SW480 (cell line): Measurements from ENCODE around the gene GAS2.
"Not testable (repeated sequence)": the region's sequence is repeated elsewhere in the genome, so short reads cannot be mapped to it uniquely, and the experiment has no call there.

Experiments
- DNase-seq: peaks from one replicate; pipeline ENCODE4 v3.0.0-alpha.2; 2016; ENCODE audit warnings: low spot score

GAS2 gene

DNA sequence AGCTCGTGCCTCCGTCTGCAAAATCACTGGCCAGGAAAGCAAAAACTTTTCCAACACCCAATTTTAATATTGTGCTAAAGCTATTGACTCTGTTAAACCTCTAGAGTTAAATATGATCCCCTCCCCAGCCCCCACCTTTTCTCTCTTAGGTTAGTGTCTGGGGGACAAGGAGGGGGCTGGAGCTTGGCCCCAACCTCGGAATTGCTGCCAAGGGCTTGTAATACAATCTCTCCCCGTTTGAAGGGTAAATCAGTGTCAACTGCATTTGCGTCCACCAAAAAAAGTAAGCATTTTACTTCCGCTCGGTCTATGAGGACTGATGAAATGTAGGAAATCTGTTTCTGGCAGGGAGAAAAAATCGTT lies at the start of gene GAS2:
TSS of gene GAS2 (plus strand) at position 287 of the 363 bp plus-strand sequence. CDS start 8,259 bp downstream, outside the sequence.
- no peak for DNase-seq

DNA sequence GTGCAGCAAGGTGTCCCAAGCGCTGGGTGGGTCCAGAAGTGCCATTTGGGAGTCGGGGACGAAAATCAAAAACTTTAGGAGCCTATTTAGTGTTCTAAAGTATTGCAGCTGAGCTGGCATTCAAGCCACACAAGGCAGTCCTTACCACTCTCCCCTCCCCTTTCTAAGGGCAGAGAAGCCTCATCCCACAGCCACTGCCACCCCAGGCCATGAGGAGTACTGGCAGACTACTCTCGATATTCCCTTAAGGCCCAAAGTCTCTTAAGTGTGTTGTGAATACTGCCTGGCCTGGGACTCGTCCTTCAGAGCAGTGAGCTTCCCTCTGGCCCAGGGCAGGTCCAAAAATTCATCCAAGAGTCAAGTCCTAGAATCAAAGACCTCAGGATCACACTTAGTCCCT lies 48.5 kb upstream of the GAS2 start:
- DNase-seq, result no peak

DNA sequence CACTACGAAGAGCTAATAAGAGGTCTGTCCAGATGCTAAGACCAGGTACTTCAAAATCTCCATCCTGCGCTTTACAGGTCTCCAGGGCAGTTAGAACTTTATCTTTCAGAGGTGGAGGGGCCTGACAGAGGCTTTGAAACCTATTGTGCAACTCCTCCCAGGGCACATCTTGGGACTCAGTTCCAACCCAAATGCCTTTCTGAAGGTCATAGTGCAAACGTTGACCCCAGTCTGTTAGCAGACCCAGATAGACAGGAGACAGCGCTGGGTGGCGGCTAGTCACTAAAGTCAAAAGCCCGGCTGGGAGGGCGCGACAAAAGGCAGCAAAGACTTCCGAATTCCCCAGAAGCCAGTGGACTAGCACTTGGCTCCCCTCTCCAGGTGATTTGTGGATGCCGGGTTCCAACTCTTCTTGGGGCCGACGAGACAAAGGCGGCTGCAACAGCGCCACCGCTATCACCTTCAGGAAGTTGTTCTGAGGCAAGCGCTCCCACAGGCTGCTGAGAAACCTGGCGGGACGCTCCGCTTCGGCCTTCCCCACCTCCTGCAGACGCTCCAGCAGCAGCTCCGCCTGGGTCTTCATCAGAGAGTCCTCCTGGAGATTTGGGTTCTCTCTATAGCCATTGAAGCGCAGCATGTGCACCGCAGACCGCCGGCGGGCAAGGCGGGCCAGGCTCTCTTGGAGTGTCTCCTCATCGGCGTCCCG lies 41.5 kb upstream of the GAS2 start:
- DNase-seq, result peak; percentile 85

DNA sequence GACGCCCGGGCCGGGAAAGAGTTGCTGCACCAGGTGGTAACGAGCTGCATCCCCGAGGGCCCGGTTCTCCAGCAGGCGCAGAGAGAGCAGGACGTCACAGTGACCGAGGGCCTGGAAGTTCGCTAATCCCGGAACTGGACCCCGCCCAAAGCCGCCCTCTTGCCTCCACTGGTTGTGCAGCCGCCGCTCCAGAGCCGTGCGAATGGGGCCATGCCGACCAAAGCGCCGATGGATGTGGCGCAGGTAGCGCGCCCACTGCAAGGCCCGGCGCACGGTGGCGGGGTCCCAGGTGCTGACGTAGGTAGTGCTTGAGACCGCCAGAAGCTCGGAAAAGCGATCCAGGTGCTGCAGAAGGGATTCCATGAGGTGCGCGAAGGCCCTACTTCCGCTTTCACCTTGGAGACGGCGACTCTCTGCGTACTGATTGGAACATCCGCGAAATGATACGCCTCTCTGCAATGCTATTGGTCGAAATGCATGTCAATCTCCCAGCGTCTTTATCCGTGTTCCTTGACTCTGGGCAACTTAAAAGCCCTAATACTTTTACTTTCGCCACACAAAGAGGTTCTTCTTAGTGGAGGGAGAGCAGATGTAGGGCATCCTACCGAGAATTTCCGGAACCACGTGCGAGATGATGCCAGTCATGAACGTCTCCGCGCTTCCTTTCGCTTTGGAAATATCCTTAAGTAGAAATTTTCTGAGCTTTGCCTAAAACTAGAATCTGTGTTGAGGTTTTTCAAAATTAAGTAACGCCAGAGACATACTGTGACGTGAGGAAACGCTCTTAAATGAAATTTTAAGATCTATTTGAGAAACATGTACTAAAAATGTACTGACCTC lies 40.7 kb upstream of the GAS2 start, which contains the start of gene FANCF:
TSS of gene FANCF (minus strand) at position 376 of the 840 bp plus-strand sequence. CDS start at position 363, 13 bp downstream.
- DNase-seq, result peak; percentile 97

DNA sequence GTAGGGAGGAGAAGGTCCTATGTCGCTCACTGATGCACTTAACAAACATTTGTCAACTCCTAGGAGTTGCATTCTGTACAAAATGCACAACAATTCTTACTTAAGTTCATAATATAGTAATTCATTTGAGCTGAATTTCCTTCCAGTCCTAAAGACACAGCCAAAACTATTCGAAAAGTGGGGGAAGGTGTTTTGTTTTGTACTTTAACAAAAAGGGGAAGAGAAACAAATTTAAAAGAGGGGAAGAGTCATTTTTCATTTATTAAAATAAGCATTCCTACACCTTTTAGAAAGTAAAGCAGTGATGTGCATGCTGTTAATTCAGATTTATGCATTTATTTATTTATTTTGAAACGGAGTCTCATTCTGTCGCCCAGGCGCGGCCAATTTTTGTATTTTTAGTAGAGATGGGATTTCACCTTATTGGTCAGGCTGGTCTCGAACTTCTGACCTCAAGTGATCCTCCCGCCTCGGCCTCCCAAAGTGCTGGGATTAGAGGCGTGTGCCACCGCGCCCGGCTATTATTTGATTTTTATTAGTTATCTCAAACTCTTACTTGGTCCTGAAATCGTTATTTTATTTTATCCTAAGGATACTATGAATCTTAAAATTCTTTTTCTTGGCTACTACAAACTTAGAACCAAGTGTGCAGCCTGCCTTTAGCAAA lies 39.7 kb upstream of the GAS2 start:
- no peak for DNase-seq

DNA sequence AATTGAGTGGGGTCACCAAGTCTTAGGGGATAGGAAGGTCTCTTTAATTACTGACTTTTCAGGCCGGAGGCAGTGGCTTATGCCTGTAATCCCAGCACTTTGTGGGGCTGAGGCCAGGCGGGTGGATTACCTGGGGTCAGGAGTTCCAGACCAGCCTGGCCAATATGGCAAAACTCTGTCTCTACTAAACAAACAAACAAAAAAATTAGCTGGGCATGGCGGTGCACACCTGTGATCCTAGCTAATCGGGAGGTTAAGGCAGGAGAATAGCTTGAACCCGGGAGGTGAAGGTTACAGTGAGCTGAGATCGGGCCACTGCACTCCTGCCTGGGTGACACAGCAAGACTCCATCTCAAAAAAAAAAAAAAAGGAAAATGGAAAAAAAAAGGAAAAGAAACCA lies 39.0 kb upstream of the GAS2 start:
- no peak for DNase-seq

DNA sequence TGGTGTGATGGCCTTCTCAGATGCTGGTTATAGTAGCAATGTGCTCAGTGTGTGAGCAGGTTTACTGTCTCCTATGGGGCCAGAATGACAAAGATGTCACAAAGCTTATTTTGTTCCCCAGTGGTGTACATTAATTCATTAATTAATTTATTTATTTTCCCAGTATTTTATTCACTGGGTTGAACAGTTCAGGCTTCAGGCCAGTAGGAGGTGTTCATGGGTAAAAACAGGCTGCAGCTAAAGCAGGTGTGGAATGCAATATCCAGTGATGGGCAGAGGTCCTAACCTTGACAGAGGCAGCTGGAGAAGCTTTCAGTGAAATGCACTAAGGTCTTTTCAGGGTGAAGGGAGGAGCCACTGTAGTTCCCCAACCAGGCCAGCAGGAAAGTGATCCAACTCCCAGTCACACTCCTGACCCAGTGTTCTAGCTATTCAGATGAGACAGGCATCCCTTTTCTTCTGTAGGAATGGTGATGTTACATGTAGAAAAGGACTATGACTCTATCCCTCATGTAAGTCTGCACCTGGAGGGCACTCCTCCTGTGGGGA lies 33.0 kb upstream of the GAS2 start:
- no peak for DNase-seq

DNA sequence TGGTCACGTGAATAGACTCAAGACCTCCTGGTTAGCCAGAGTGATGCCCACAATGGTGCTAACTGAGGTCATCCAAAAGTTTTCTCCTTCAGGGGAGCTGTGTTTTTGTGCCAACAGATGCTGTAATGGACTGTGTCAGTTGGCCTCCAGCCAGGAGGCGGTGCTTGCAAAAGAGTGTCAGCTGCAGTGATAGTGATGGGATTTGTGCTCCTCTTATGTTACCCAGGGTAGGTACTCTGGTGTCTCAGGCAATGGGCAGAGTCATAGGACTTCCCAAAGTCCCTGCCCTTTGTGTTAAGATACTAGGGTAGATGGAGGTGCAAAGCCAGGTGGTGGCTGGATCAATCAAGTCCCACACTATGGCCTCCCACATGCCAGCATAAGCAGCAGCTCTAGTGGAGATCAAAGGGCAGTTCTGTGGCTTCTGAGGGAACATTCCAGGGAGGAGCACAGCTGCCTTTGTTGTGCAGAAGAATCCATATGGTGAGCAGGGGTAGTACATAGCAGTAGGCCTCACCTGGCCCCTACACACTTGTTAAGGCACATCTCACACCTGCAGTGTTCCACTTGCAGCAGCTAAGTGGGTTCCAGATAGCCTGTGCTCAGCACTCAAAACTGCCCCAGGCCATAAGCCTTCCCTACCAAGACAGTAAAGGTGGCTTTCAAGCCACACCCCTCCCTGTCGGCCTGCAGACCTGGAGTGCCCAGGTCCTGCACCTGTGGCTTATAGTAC lies 31.3 kb upstream of the GAS2 start:
- DNase-seq, result peak; percentile 98

DNA sequence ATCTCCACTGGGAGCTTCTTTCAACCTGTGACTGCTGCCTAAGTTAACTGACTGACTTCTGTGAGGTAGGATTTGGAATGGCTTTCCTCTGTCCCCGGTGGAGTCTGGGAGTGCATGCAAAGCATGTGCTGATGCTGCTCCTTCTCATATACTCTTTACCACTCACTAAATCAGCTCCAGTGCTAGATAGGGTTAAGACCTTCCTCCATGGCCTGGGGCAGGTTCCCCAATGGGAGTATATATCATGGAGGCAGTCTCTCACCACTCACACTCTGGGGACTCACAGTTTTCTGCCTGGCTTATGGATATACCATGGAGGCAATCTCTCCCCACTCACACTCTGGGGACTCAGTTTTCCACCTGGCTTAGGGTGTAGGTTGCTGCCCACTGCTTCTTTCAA lies 30.7 kb upstream of the GAS2 start:
- DNase-seq, result no peak

DNA sequence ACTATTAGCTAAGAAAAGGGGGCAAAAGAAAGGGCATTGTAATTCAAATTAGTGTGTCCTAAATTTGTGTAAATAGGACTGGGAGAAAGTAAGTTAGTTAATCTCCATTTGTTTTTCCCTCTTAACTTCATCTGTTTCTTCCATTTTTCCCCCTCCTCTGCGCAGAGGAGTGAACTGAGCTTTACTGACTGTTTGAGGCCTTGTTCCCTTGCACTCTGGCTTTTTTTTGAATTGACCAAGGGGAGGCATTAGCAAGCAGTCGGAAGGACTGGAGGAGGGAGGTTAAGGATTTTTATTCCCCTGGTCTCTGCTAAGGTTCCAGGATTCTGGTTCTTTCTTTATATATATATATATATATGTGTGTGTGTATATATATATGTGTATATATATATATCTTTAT lies 25.5 kb upstream of the GAS2 start:
- DNase-seq, result no peak

DNA sequence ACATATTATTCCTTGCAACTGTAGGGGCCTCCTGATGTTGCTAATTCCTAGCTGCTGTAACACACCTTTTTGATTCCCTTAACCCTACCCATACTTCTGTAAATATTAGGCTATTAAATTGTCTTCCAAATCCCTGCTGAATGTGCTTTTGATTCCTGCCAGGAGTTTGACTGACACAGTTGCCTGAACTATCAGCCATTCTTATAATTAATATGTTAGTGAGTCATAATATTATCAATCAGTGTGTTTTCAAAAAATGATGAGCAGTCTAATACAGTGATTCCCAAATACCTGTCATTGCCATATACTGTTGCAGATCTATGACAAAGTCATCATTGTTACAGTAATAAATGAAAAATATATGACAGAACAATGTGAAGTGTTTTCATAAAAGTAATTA lies 24.9 kb upstream of the GAS2 start:
- no peak for DNase-seq

DNA sequence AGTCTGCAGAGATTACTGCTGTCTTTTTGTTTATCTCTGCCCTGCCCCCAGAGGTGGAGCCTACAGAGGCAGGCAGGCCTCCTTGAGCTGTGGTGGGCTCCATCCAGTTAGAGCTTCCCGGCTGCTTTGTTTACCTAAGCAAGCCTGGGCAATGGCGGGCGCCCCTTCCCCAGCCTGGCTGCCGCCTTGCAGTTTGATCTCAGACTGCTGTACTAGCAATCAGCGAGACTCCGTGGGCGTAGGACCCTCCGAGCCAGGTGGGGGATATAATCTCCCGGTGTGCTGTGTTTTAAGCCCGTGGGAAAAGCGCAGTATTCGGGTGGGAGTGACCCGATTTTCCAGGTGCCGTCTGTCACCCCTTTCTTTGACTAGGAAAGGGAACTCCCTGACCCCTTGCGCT lies 14.1 kb upstream of the GAS2 start:
- DNase-seq, result not testable (repeated sequence)

DNA sequence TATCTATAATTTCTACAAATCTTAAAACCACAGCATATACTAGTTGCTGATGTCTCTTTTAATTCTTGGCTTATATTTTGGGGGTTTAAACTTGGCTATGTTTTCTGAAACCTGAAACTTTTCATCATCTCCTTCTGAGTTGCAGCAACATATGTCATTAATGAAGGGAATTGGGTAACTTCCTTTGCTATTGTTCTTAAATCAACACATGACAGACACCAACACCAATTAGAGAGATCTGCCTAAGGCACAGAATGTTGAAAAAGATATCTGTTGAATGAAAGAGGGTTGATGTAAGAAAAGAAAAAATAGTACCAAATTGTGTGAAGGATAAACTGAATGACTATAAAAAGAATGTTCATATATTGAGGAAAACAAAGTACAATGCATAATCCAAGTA lies 10.3 kb upstream of the GAS2 start:
- no peak for DNase-seq

DNA sequence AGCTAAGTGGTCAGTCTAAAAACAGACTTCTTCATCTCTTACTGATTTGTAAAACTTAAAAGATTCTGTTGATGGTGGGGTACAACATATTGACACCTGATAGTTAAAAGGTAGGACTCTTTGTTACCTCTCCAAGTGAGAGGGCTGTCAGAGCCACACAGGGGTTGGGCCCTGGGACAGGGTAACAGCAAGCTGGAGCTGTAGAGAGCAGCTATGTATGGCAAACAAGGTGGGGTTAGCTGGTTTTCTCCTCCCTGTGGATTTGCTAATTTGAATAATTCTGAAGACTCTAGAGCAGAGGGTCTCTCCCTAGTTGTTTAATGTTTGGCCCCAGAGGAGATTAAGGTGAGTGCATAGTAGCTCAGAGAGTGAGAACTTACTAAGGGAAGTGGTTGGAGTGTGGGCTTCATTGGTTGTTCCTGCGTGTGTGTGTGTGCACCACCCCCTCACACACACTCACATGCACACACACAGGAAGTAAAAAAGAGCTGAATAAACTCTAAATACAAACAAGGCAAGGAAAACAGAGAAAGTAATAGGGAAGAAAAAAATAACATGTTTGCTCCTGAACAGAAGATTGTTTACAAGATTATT lies 9.2 kb upstream of the GAS2 start:
- no peak for DNase-seq

DNA sequence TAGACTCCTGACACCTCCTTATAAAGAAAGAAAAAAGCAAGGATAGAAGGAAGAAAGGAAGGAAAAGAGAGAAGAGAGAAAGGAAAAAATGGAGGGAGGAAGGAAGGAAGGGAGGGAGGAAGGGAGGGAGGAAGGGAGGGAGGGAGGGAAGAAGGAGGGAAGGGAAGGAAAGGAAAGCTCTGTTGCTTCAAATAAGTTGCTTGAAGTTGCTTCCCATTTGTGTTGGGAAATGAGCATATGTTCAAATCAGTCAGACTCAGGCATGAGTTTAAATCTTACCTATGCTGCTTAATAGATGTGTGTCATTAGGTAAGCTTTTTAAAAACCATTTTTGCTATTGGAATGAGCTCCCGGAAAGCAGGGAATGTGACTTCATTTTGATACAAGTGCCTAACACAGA lies 6.6 kb upstream of the GAS2 start:
- DNase-seq, result no peak

DNA sequence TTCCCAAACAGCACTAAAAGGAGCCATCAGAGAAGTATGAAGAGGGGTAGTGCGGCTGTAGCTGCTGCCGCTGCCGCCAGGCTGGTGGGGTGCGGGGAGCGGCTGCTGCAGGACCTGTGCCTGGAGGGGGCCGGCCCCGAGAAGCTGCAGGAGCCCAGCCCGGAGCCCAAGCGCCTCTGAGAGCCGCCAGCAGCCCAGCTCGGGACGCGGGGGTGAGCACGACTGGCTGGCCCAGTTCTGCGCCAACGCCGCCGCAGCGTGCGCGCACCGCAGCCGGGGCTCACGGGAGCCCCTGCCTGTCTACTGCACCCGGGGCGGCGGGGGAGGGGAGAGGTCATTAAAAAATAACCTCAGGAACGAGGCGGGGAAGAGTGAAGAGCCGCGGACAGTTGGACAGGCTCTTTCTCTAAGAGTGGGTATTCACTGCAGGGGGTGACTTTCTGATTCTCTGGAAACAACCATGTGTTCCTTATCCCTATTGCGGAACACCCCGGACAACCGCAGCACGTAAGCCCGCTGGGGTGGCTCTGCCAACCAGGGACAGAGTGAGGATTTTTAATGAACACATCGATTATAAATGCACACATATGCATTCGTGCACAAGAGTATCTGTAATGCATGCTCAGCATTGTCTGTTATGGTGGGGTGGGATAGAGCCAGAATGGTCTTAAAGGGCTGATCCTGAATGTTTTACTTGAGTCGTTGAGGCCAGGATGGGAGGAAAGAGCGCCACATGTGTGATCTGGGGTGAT lies 453 bp downstream of the GAS2 start:
- DNase-seq, result no peak

DNA sequence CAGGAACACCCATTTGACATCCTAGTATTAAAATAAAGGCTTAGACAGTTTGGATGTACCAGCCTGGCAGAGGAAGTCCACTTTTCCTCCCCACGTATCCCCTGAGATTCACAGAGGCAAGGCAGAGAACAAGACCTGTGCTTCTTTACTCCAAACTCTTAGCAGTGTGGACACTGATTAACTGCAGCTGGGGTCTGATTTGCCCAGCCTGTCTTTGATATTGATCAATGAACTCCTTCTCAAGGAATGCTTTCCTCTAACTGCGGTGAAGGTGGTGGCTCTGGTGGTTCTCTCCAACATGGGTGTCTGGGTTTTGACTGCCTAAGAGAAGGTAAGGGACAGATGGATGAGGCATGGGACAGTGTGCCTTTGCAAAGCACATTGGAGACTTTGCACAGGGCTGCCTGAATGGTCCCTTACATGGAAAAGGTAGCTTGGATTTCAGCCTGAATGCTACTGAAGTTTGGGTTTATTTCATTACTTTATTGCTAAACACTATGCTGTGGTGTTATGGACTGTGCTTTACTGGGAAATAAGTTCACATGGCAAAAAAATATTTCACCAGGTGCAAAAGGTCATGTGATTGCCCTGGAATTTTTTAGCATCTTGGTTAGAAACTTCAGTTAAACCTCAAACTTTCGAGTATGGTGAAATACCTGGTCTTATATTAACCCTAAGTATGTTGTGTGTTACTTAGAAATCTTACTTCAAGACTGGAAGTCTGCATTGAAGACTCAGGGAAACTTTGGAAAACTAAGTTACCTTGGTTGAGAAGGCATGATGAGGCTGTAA lies 1.8 kb downstream of the GAS2 start:
- no peak for DNase-seq

DNA sequence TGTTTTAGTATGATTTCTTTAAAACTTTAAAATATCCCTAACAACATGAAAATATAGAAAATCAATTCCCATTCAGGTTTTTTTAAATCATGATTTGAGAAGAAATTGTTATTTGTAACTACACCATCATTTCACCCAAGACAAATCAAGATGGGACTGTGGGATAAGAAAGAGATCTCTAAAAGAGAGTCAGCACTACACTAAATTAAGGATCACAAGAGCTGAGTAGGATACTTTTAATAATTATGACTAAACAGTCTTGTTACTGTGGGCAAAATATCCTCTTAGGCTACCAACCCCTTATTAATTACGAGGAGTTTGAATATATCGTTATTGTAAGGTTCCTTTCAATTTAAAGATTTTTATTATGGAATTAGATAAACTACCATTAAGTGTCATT lies 3.0 kb downstream of the GAS2 start:
- DNase-seq, result no peak

DNA sequence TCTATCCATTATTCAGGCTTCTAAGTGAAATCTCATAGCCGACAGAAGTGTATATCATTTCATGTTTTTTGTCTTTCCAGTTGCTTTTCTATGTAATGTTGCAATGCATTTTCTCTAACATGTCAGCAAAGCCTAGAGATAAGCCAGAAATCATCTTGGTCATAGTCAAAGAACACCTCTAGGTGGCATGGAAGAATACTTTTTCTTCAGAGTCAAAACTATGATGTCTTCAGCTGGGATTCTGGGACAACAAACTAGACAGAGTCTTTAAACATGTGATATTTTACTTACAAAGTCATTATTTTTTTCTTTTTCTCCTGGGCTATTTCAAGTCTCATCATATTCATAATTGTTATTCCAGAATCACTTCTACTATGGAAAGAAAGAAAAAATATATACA lies 4.4 kb downstream of the GAS2 start:
- DNase-seq, result peak; percentile 13

DNA sequence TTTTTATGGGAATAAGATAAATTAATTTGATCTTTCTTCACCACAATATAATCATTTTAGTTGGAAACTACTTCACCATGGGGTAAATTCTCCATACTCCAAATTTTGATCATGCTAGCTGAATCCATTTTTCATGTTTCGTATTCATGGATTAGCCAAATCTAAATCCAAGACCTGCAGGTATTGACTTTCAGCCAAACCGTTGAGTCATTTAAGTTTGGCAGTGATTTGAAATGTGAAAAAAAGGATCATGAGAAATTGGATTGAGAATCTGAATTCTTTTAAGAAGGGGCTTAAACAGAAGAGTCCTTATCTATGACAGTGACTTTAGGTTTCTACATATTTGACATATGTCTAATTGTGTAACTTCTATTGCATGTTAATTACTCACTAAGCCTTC lies 5.3 kb downstream of the GAS2 start:
- no peak for DNase-seq
